Measurements from ENCODE around the gene ANKRD9.

ANKRD9 gene

DNA sequence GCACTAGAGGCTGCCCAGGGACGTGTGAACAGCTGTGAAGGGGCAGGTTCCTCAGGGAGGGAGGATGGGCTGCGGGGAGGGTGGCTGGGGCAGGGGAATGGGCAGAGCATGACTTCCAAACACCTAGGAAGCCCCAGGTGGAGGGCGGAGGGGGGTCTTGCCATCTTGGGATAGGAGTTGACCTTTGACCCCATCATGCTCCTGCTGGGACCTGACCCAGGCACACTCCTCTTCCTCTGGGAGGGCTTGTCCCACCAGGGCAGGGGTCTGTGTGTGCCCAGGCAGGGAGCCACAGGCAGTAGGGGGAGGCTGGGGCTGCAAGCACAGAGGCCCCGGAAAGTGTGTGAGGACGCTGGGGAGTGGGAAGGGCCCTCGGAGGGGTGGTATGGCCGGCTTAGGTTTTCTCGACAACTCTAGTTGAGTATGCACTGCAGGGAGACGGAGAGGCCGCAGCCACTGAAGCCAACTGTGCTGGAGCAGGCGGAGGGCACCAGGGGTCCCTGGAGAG, 3.3 kb upstream of the ANKRD9 start:
- no peak for DNase-seq

GRCh38 chr14:102511538-102511937, 2.0 kb upstream of the ANKRD9 start:
- DNase-seq = no peak

GRCh38 chr14:102510616-102511520, 1.3 kb upstream of the ANKRD9 start:
- no peak for DNase-seq

DNA sequence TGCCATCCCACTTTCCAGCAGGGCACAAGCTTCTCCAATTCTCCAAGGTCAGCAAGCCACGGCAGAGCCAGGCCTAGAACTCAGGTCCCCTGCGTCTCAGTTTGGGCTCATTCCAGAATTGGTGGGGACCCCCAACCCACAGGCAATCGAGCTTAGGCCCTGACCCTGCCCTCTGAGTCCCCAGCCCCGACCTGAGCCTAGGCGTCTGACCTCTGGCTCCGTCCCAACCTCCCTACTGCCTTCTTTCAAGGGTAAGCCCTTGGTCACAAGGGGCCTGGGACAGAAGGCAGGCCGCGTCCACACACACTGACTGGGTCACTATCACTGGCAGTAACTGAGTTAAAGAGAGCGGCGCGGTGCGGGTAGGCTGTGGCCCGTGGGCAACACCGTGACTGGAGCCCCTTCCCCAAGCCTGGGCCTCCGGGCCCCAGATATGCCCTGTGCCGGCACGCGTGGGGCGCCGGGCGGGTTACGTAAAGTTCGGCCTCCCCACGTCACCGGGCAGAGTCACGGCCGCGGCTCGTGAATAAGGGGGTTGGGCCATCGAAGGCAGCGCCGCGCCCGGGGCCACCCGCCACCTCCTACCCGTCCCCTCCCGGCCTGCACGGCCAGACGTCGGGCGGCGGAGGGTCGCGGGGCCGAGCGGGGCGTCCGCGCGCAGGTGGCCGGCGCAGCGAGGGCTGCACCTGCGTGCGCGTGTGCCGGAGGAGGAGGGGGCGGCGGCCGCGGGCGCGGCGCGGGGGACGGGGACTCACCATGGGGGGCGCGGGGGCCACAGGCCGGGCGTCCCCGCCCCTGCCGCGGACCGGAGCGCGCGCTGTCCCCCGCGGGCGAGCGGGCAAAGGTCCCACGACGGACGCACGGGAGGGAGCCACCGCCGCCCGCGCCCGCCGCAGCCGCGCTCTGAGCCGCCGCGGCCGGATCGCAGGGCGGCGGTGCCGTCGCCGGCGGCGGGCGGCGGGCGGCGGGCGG, 516 bp downstream of the ANKRD9 start:
- DNase-seq = no peak

DNA sequence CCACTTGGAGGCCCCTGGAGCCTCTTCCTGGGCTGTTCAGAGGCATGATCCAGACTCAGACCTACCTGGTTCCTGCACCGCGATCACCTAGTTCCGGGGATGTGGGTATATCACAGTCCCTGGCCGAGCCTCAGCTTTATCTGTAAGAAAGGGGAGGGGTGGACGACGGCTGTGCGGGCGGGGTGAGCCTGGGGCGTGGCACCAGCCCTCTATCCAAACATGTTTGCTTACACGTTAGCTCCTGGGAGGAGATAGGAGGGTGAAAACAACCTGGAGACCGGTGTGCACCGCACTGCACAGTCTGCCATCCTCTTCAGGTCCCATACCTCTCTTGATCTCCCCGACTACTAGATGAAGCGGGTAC, 1.2 kb downstream of the ANKRD9 start:
- DNase-seq = no peak

DNA sequence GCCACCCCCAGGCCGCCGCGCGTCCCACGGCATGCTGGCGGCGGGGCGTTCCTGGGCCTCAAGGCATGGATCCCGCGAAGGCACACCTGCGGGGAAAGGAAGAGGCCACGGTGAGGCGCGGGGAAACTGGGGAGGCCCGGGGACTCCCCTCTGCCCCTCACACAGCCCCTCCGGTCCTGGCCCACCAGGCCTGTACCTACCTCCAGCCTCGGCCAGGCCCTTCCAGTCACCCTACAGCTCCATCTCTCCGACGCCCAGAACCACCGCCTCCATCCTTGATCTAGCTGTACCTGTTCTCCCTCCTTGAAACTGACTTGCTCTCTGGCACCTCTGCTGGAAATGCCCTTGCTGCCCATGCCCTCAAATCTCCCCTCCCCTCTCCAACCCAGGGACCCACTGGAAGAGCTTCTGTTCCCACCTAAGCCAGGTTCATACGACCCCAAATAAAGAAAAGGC, 1.7 kb downstream of the ANKRD9 start:
- DNase-seq = no peak

DNA sequence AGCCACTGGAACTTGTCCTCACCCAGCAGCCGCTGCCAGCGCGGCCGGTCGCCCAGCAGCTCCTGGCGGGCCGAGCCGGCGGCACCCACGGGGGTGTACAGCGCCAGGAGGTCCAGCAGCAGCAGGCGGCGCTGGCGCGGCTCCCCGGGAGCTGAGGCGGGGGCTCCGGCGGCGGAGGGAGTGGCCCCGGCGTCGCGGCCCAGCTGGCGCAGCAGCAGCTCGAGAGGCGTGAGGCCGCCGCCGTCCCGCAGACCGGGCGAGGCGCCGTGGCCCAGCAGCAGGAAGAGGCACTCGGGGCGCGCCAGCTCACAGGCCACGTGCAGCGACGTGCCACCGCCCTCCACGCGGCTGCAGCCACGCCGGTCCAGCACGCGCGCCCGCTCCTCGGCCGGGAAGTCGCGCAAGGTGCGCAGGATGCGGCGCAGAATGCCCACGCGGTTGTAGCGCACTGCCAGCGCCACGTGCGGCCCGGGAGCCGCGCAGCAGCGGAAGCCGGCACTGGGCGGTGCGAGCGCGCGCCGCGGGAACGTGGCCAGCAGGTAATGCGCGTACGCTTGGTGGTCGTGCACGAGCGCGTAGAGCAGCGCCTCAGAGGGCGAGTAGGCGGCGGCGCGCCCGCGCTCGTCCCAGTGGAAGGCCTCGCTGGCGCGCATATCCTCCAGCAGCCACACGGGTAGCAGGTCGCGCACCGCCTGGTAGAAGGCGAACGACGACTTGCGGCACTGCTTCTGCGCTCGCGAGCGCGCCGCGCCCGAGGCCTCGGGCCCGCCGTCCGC, 2.3 kb downstream of the ANKRD9 start:
- no peak for DNase-seq

DNA sequence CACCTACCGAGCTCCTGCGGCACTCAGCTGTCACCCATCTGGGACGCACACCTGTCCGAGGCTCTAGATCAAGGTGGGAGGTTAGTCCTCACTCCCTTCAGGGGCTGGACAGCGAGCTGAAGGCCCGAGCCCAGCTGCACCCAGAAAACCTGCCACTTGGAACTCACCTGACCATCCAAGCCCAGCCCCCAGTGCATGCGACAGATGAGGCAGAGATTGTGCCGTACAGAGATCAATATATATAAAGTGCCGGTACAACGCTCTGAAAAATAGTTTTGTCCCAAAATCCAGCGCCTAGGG, 3.0 kb downstream of the ANKRD9 start:
- no peak for DNase-seq

GRCh38 chr14:102505775-102506625, 3.6 kb downstream of the ANKRD9 start:
- no peak for DNase-seq

GRCh38 chr14:102505000-102505619, 4.5 kb downstream of the ANKRD9 start:
- no peak for DNase-seq

DNA sequence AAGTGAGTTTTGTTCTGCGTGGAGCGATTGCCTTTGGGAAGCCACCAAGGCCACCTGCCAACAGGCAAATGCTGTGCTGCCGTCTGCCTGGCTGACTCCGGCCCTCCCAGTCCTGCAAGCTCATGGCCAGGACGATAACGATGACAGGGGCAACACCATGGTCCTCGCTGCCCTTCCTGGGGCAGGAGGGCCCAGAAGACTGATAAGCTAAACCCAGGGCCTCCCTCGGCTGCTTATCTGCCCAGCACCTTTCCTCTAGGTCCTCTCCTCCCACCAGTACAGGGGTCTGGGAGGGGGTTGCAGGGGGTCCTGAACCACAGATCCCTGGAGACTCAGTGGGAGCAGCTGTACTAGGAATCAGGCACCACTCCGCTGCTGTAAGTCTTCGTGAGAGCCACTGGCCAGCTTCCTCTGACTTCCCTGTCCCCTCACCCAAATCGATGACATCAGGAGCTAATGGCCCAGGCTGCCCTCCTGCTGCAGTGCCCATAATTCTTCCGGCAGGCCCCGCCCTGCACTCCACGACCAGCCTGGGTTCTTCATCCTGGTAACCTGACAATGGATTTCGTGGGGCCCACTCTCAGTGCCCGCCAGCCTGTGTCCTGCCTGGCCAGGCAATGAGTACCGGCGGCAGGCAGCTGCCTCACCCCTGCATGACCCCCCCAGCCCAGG, 5.1 kb downstream of the ANKRD9 start:
- no peak for DNase-seq

DNA sequence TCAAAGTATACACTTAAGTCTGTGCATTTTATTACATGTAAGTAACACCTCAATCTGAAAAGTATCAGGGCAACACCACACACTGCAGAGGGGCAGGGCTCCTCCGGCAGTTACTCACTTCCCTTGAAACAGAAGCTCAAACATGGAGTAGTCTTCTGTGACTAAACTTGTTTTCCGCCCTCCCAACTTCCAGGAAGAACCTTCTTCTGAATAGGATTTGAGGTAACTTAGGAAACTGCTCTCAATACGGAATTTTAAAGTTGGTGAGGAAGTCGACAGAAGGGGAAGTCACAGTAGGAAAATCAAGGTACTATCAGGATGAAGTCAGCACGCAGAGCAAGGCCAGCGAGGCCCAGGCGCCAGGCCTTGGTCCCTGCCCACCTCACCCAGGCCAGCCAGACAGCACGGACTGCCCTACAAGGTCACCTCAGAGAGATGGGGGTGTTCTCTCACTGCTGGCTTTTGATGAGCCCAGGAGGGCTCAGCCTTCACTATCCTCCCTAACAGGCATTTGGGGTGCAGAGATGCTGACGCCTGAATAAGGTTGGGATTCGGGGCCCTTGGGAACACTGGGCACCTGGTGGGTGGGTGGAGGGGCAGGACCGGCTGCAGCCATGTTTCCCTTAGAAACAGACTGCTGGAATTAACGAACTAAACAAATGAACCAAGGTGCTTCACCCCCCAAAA, 5.8 kb downstream of the ANKRD9 start:
- no peak for DNase-seq

GRCh38 chr14:102502571-102502970, 7.0 kb downstream of the ANKRD9 start:
- DNase-seq = no peak

GRCh38 chr14:102501751-102502315, 7.7 kb downstream of the ANKRD9 start:
- no peak for DNase-seq

- DNase-seq = no peak
Measured at GRCh38 chr14:102500713-102501112, 8.9 kb downstream of the ANKRD9 start.

DNA sequence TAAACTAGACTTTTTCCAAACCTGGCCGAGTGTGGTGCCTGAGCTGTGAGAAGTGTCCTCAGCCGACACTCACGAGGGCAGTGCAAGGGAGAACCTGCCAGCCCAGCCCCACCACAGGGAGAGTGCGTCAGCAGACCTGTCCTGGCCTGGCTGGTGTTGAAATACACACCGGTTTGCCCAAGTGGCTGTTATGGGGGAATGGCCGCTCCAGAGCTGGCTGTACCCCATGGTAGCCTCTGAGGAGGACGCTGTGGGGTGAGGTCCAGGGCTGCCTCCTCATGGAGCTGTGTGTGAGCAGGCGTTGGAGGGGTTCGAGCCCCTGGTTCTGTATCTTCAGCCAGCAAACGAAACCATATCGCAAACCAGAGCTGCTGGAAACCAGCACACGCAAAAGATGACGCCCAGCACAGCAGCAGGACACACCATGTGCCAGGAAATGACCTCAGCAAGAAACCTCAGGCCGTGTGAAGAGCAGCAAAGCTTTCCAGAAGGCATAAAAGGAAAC, 9.4 kb downstream of the ANKRD9 start:
- no peak for DNase-seq

GRCh38 chr14:102499401-102500157, 10.0 kb downstream of the ANKRD9 start:
- no peak for DNase-seq

DNA sequence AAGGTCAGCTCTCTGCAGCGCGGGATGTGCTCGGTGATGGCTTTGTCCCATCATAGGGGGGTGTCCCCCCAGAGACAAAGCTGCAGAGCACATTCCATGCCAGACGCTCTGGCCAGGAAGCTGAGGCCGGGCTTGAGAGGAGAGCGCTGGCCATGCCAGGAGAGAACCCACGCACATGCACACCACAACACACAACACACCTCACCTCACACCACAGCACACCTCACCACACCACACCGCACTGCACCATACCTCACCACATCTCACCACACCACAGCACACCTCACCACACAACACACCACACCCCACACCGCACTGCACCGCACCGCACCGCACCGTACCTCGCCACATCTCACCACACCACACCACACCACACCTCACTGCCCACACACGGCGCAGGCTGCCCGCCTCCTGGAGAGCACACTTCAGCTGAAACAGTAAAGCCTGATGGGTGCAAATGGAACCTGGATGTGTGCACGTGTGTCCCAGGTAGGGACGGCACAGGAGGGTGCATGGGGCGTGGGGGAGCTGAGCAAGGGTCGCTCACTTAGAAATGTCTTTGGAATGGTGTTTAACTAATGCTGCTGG, 10.8 kb downstream of the ANKRD9 start:
- DNase-seq = no peak

Measured in NCI-H1436 (cell line).